Measurements from ENCODE around the gene KCNIP2.
"Not testable (repeated sequence)": the region's sequence is repeated elsewhere in the genome, so short reads cannot be mapped to it uniquely, and the experiment has no call there.

Gene KCNIP2

GRCh38 chr10:101797403-101798059, 46.1 kb downstream of the KCNIP2 start:
- ChIA-PET CTCF (interaction anchor here (0.9 to 3.7 kb wide), 4 partner anchors 14 to 195 kb away, joined by 3 to 38 read pairs (median 5); partner anchors contain the start of gene KCNIP2), POLR2A (interaction anchor here (0.6 kb wide), 1 partner anchor 596 kb away, joined by 7 read pairs; no protein-coding TSS in a partner anchor)

GRCh38 chr10:101793526-101793925, 50.1 kb downstream of the KCNIP2 start:
- TF ChIP-seq CTCF (IDR thresholded peaks at IDR 0.05; ENCODE audit: control extremely low read depth, extremely low read depth, low read depth, missing control alignments), result no peak
- CTCF ChIA-PET, result interaction anchor here (1.0 to 3.1 kb wide), 2 partner anchors 9 to 12 kb away, joined by 4 to 11 read pairs; partner anchors contain the start of gene NPM3
- DNase-seq (ENCODE audit: extremely low spot score), result no peak
- POLR2A ChIA-PET, result interaction anchor here (1.0 kb wide), 1 partner anchor 11 kb away, joined by 3 read pairs; no protein-coding TSS in a partner anchor

More at GRCh38 chr10:101797403-101798059, 46.1 kb downstream of the KCNIP2 start:
- no peak for DNase-seq (ENCODE audit: extremely low spot score)
- TF ChIP-seq CTCF (IDR thresholded peaks at IDR 0.05; ENCODE audit: control extremely low read depth, extremely low read depth, low read depth, missing control alignments), result no peak

- TF ChIP-seq CTCF (IDR thresholded peaks at IDR 0.05; ENCODE audit: control extremely low read depth, extremely low read depth, low read depth, missing control alignments), result no peak
- ChIA-PET POLR2A (no interaction called here), CTCF (interaction anchor here (1.0 to 1.5 kb wide), 2 partner anchors 9 to 29 kb away, joined by 4 to 13 read pairs; partner anchors contain the start of gene OGA)
- DNase-seq (ENCODE audit: extremely low spot score), result no peak
These were observed 53.9 kb downstream of the KCNIP2 start for GRCh38 chr10:101789686-101790085.

- DNase-seq (ENCODE audit: extremely low spot score); POLR2A ChIA-PET: not testable (repeated sequence)
- CTCF ChIA-PET, result interaction anchor here (1.5 kb wide), 1 partner anchor 8 kb away, joined by 13 read pairs; no protein-coding TSS in a partner anchor
These were observed 54.4 kb downstream of the KCNIP2 start for GRCh38 chr10:101789231-101789630.

- POLR2A ChIA-PET, result no interaction called here
- no peak for TF ChIP-seq CTCF (IDR thresholded peaks at IDR 0.05; ENCODE audit: control extremely low read depth, extremely low read depth, low read depth, missing control alignments)
- CTCF ChIA-PET, result interaction anchor here (10.7 kb wide), 1 partner anchor 180 kb away, joined by 331 read pairs; no protein-coding TSS in a partner anchor
- DNase-seq (ENCODE audit: extremely low spot score), result no peak
These were observed 57.8 kb downstream of the KCNIP2 start for GRCh38 chr10:101785801-101786200.

- no peak for DNase-seq (ENCODE audit: extremely low spot score)
- POLR2A ChIA-PET, result no interaction called here
- CTCF ChIA-PET, result interaction anchor here (1.0 to 10.7 kb wide), 7 partner anchors 10 to 179 kb away, joined by 3 to 331 read pairs (median 7); no protein-coding TSS in a partner anchor
- no peak for TF ChIP-seq CTCF (IDR thresholded peaks at IDR 0.05; ENCODE audit: control extremely low read depth, extremely low read depth, low read depth, missing control alignments)
These were observed 59.0 kb downstream of the KCNIP2 start for GRCh38 chr10:101784558-101784957.

- CTCF ChIA-PET, result interaction anchor here (1.1 to 10.7 kb wide), 9 partner anchors 11 to 289 kb away, joined by 3 to 331 read pairs (median 7); no protein-coding TSS in a partner anchor
- POLR2A ChIA-PET, result no interaction called here
- TF ChIP-seq CTCF (IDR thresholded peaks at IDR 0.05; ENCODE audit: control extremely low read depth, extremely low read depth, low read depth, missing control alignments), result no peak
- no peak for DNase-seq (ENCODE audit: extremely low spot score)
These were observed 59.9 kb downstream of the KCNIP2 start for GRCh38 chr10:101783736-101784118.

Measured in GM10248 (cell line).